Karpas-422 (cell line): Measurements from ENCODE around the gene DMD. TPM values are rescaled to one million over a fixed set of nuclear protein-coding genes. Genes with fewer than 3 reads are reported as not detected.

Experiments
- DNase-seq: peaks from one replicate; pipeline ENCODE4 v3.0.0-alpha.2; 2015
- H2AFZ ChIP-seq: fragments of 200-600 bp; sonication (generic); 2 replicates; pipeline ENCODE4 v1.6.1; 2014; ENCODE audit warnings: antibody characterized with exemption, low read length, mixed read lengths
- H3K27ac ChIP-seq: fragments of 200-600 bp; sonication (generic); 2 replicates; pipeline ENCODE4 v1.5.1; 2014; ENCODE audit warnings: mild to moderate bottlenecking, low read length, moderate library complexity
- H3K27me3 ChIP-seq: fragments of 200-600 bp; sonication (generic); 2 replicates; pipeline ENCODE4 v1.6.1; 2014; ENCODE audit warnings: low read length, mixed read lengths
- H3K36me3 ChIP-seq: fragments of 200-600 bp; sonication (generic); 2 replicates; pipeline ENCODE4 v1.6.1; 2014; ENCODE audit warnings: low read length, mixed read lengths; ENCODE audit not compliant: insufficient read depth
- H3K4me1 ChIP-seq: fragments of 200-600 bp; sonication (generic); 2 replicates; pipeline ENCODE4 v1.6.1; 2014; ENCODE audit warnings: mild to moderate bottlenecking, low read length, mixed read lengths
- H3K4me2 ChIP-seq: fragments of 200-600 bp; sonication (generic); 2 replicates; pipeline ENCODE4 v1.6.1; 2014; ENCODE audit warnings: low read length, low read depth, mild to moderate bottlenecking; ENCODE audit not compliant: poor library complexity, severe bottlenecking
- H3K4me3 ChIP-seq: fragments of 200-600 bp; sonication (generic); 2 replicates; pipeline ENCODE4 v1.5.1; 2014; ENCODE audit warnings: mild to moderate bottlenecking, antibody characterized with exemption, low read length, mixed read lengths
- H3K79me2 ChIP-seq: fragments of 200-600 bp; sonication (generic); 2 replicates; pipeline ENCODE4 v1.6.1; 2014; ENCODE audit warnings: mild to moderate bottlenecking, low read length, mixed read lengths
- H3K9ac ChIP-seq: fragments of 200-600 bp; sonication (generic); 2 replicates; pipeline ENCODE4 v1.6.0; 2014; ENCODE audit warnings: low read length
- H3K9me2 ChIP-seq: fragments of 200-600 bp; sonication (generic), shearing (Covaris generic); replicated peaks from 2 replicates; pipeline ENCODE4 v1.6.0; 2014; ENCODE audit warnings: mild to moderate bottlenecking, low read length, moderate library complexity; ENCODE audit not compliant: insufficient read depth
- H3K9me3 ChIP-seq: fragments of 300-700, 200-600 bp; sonication (generic); 2 replicates; pipeline ENCODE4 v1.6.1; 2014; ENCODE audit warnings: low read length, mixed read lengths
- H4K20me1 ChIP-seq: fragments of 200-600 bp; sonication (generic); 2 replicates; pipeline ENCODE4 v1.6.1; 2014; ENCODE audit warnings: mild to moderate bottlenecking, antibody characterized with exemption, low read length, low read depth; ENCODE audit not compliant: insufficient read depth
- total RNA-seq: library from RNA; depleted of rRNA; stranded (reverse); fragments of >200 nt; shearing (Covaris generic); gene quantifications from 2 replicates; pipeline ENCODE4 v1.2.3, GENCODE V29; 2014; ENCODE audit warnings: low replicate concordance

The DMD gene
- total RNA-seq, 1 experiment from 2014 or later = not detected

- H3K9me3 ChIP-seq = no peaks in the 10 kb centered on the region
- H4K20me1 ChIP-seq = no peaks in the 10 kb centered on the region
- no peak overlapping the region for H3K4me2 ChIP-seq
- no peaks in the 10 kb centered on the region for H3K9me2 ChIP-seq
- no peak for DNase-seq
- H3K79me2 ChIP-seq = no peaks in the 10 kb centered on the region
- no peaks in the 10 kb centered on the region for H3K36me3 ChIP-seq
- no peaks in the 10 kb centered on the region for H3K27me3 ChIP-seq
- H3K4me1 ChIP-seq = no peaks in the 10 kb centered on the region
- H3K9ac ChIP-seq = no peak overlapping the region
- H3K27ac ChIP-seq = no peak overlapping the region
- H3K4me3 ChIP-seq = no peak overlapping the region
- no peak overlapping the region for H2AFZ ChIP-seq
Measured at GRCh38 chrX:31464306-31464915, 1746.9 kb downstream of the DMD start.

- Histone ChIP-seq H3K4me3 (no peak overlapping the region), H3K9ac (no peak overlapping the region), H3K4me1 (no peaks in the 10 kb centered on the region), H3K9me2 (no peaks in the 10 kb centered on the region), H4K20me1 (no peaks in the 10 kb centered on the region), H3K36me3 (no peaks in the 10 kb centered on the region), H3K27ac (no peak overlapping the region), H3K9me3 (no peaks in the 10 kb centered on the region; the same call in 1 of the 2 replicates), H2AFZ (no peak overlapping the region), H3K79me2 (no peaks in the 10 kb centered on the region), H3K27me3 (no peaks in the 10 kb centered on the region), H3K4me2 (no peak overlapping the region)
- no peak for DNase-seq
Measured at GRCh38 chrX:31461266-31461665, 1750.1 kb downstream of the DMD start.

- H2AFZ ChIP-seq = no peak overlapping the region
- no peak overlapping the region for H3K27ac ChIP-seq
- H3K27me3 ChIP-seq = no peaks in the 10 kb centered on the region
- H3K4me2 ChIP-seq = no peak overlapping the region
- H3K9me3 ChIP-seq = no peaks in the 10 kb centered on the region; the same call in 1 of the 2 replicates
- H3K79me2 ChIP-seq = no peaks in the 10 kb centered on the region
- H3K4me3 ChIP-seq = no peak overlapping the region
- no peaks in the 10 kb centered on the region for H3K36me3 ChIP-seq
- H3K9ac ChIP-seq = no peak overlapping the region
- DNase-seq = no peak
- H3K9me2 ChIP-seq = no peaks in the 10 kb centered on the region
- no peaks in the 10 kb centered on the region for H3K4me1 ChIP-seq
- H4K20me1 ChIP-seq = no peaks in the 10 kb centered on the region
Measured at GRCh38 chrX:31459361-31459760, 1752.0 kb downstream of the DMD start.

GRCh38 chrX:31449965-31450364 is 1761.4 kb downstream of the DMD start:
- Histone ChIP-seq H3K4me2 (no peak overlapping the region), H3K36me3 (no peaks in the 10 kb centered on the region), H3K9me3 (no peaks in the 10 kb centered on the region; the same call in 1 of the 2 replicates), H3K9me2 (no peaks in the 10 kb centered on the region), H3K4me1 (no peaks in the 10 kb centered on the region), H3K27ac (no peak overlapping the region), H4K20me1 (no peaks in the 10 kb centered on the region), H3K79me2 (no peaks in the 10 kb centered on the region), H2AFZ (no peak overlapping the region), H3K9ac (no peak overlapping the region), H3K4me3 (no peak overlapping the region), H3K27me3 (no peaks in the 10 kb centered on the region)
- DNase-seq = no peak

GRCh38 chrX:31449081-31449480 is 1762.3 kb downstream of the DMD start:
- Histone ChIP-seq H4K20me1 (no peaks in the 10 kb centered on the region), H3K4me1 (no peaks in the 10 kb centered on the region), H3K4me3 (no peak overlapping the region), H3K4me2 (no peak overlapping the region), H3K36me3 (no peaks in the 10 kb centered on the region), H3K27me3 (no peaks in the 10 kb centered on the region), H3K9ac (no peak overlapping the region), H3K27ac (no peak overlapping the region), H3K9me2 (no peaks in the 10 kb centered on the region), H3K79me2 (no peaks in the 10 kb centered on the region), H2AFZ (no peak overlapping the region), H3K9me3 (no peaks in the 10 kb centered on the region; the same call in 1 of the 2 replicates)
- no peak for DNase-seq

- H3K9me2 ChIP-seq = no peaks in the 10 kb centered on the region
- no peaks in the 10 kb centered on the region for H3K36me3 ChIP-seq
- no peak overlapping the region for H3K4me3 ChIP-seq
- no peak overlapping the region for H2AFZ ChIP-seq
- no peak overlapping the region for H3K9ac ChIP-seq
- no peaks in the 10 kb centered on the region for H3K27me3 ChIP-seq
- no peak overlapping the region for H3K27ac ChIP-seq
- H3K79me2 ChIP-seq = no peaks in the 10 kb centered on the region
- DNase-seq = no peak
- no peaks in the 10 kb centered on the region for H4K20me1 ChIP-seq
- no peak overlapping the region for H3K4me2 ChIP-seq
- H3K4me1 ChIP-seq = no peaks in the 10 kb centered on the region
- H3K9me3 ChIP-seq = no peaks in the 10 kb centered on the region; the same call in 1 of the 2 replicates
Measured at GRCh38 chrX:31445542-31445941, 1765.8 kb downstream of the DMD start.

GRCh38 chrX:31443654-31444053 is 1767.7 kb downstream of the DMD start:
- H3K27ac ChIP-seq = no peak overlapping the region
- H2AFZ ChIP-seq = no peak overlapping the region
- H3K9me3 ChIP-seq = no peaks in the 10 kb centered on the region
- no peaks in the 10 kb centered on the region for H3K27me3 ChIP-seq
- no peaks in the 10 kb centered on the region for H3K79me2 ChIP-seq
- H3K4me2 ChIP-seq = no peak overlapping the region
- no peak overlapping the region for H3K4me3 ChIP-seq
- H3K9me2 ChIP-seq = no peaks in the 10 kb centered on the region
- DNase-seq = no peak
- no peaks in the 10 kb centered on the region for H3K4me1 ChIP-seq
- no peaks in the 10 kb centered on the region for H3K36me3 ChIP-seq
- H3K9ac ChIP-seq = no peak overlapping the region
- no peaks in the 10 kb centered on the region for H4K20me1 ChIP-seq

GRCh38 chrX:31440546-31440945 is 1770.8 kb downstream of the DMD start:
- no peak overlapping the region for H3K27ac ChIP-seq
- H3K4me3 ChIP-seq = no peak overlapping the region
- no peak overlapping the region for H2AFZ ChIP-seq
- H3K36me3 ChIP-seq = no peaks in the 10 kb centered on the region
- no peaks in the 10 kb centered on the region for H3K27me3 ChIP-seq
- H3K9me3 ChIP-seq = no peaks in the 10 kb centered on the region
- no peaks in the 10 kb centered on the region for H4K20me1 ChIP-seq
- H3K79me2 ChIP-seq = no peaks in the 10 kb centered on the region
- no peaks in the 10 kb centered on the region; the same call in 1 of the 2 replicates for H3K9me2 ChIP-seq
- no peak overlapping the region for H3K9ac ChIP-seq
- no peak overlapping the region for H3K4me2 ChIP-seq
- H3K4me1 ChIP-seq = no peaks in the 10 kb centered on the region
- DNase-seq = no peak
